Mesenchymal stem cell (in vitro differentiated cells and primary cell): ENCODE results near the gene MSH4. TPM values are rescaled to one million over a fixed set of nuclear protein-coding genes. Genes with fewer than 3 reads are reported as not detected.
A peak's percentile ranks its signal among the peaks of the same experiment; 100 is the strongest.
"Not testable (repeated sequence)": the region's sequence is repeated elsewhere in the genome, so short reads cannot be mapped to it uniquely, and the experiment has no call there.

ENCODE experiments used
- DNase-seq: peaks from one replicate; pipeline ENCODE4 v3.0.0-alpha.2; 2013
- H2AFZ ChIP-seq: one replicate; pipeline ENCODE4 v1.6.1; 2013; ENCODE audit warnings: low read depth, mild to moderate bottlenecking, control low read depth, inconsistent platforms, low read length, moderate library complexity
- H2AK5ac ChIP-seq: 2 replicates; pipeline ENCODE4 v1.6.1; 2013; ENCODE audit warnings: low read length, moderate library complexity, mild to moderate bottlenecking, inconsistent platforms; ENCODE audit not compliant: severe bottlenecking
- H2BK120ac ChIP-seq: one replicate; pipeline ENCODE4 v1.6.1; 2013; ENCODE audit warnings: low read depth, mild to moderate bottlenecking, inconsistent platforms, low read length, moderate library complexity
- H2BK12ac ChIP-seq, 2 experiments: one replicate each; pipeline ENCODE4 v1.6.1; 2013; ENCODE audit warnings: inconsistent platforms in 2 of 2, low read length in 2 of 2, mild to moderate bottlenecking in 2 of 2, moderate library complexity in 2 of 2, control low read depth in 1 of 2
- H2BK15ac ChIP-seq: one replicate; pipeline ENCODE4 v1.6.1; 2013; ENCODE audit warnings: mild to moderate bottlenecking, low read depth, inconsistent platforms; ENCODE audit not compliant: poor library complexity, severe bottlenecking
- H2BK5ac ChIP-seq: 2 replicates; pipeline ENCODE4 v1.6.1; 2013; ENCODE audit warnings: low read depth, mild to moderate bottlenecking, low read length, control low read depth, inconsistent platforms; ENCODE audit not compliant: poor library complexity, severe bottlenecking
- H3K14ac ChIP-seq, 2 experiments: one replicate each; pipeline ENCODE4 v1.6.1; 2013; ENCODE audit warnings: inconsistent platforms in 2 of 2, low read length in 2 of 2, control low read depth in 1 of 2, mild to moderate bottlenecking in 1 of 2, moderate library complexity in 1 of 2
- H3K18ac ChIP-seq, 2 experiments: one replicate each; pipeline ENCODE4 v1.6.1; 2013; ENCODE audit warnings: inconsistent platforms in 2 of 2, low read length in 2 of 2, control low read depth in 1 of 2, low read depth in 1 of 2, mild to moderate bottlenecking in 1 of 2
- H3K23ac ChIP-seq, 2 experiments: one replicate each; pipeline ENCODE4 v1.6.1; 2013; ENCODE audit warnings: inconsistent platforms in 2 of 2, low read length in 2 of 2, mild to moderate bottlenecking in 2 of 2, moderate library complexity in 2 of 2, control low read depth in 1 of 2
- H3K27ac ChIP-seq: 2 replicates; pipeline ENCODE4 v1.5.1; 2013; ENCODE audit warnings: mild to moderate bottlenecking, moderate library complexity, low read length, control low read depth, inconsistent platforms; ENCODE audit not compliant: poor library complexity, severe bottlenecking
- H3K27me3 ChIP-seq, 2 experiments: 2 replicates each; pipeline versions ENCODE4 v1.6.1 to v1.7.0; 2013; ENCODE audit warnings: low read length in 2 of 2, mild to moderate bottlenecking in 2 of 2, moderate library complexity in 2 of 2, control low read depth in 1 of 2, inconsistent platforms in 1 of 2; ENCODE audit not compliant: control insufficient read depth in 1 of 2, insufficient read depth in 1 of 2
- H3K36me3 ChIP-seq, 2 experiments: 2 replicates each; pipeline versions ENCODE4 v1.6.1 to v1.7.0; 2013; ENCODE audit warnings: low read length in 2 of 2, control low read depth in 1 of 2, inconsistent platforms in 1 of 2, low read depth in 1 of 2, mild to moderate bottlenecking in 1 of 2; ENCODE audit not compliant: insufficient read depth in 2 of 2, control insufficient read depth in 1 of 2
- H3K4ac ChIP-seq, 2 experiments: one replicate each; pipeline ENCODE4 v1.6.1; 2013; ENCODE audit warnings: inconsistent platforms in 2 of 2, low read length in 2 of 2, mild to moderate bottlenecking in 2 of 2, moderate library complexity in 2 of 2, control low read depth in 1 of 2, low read depth in 1 of 2
- H3K4me1 ChIP-seq: 2 replicates; pipeline ENCODE4 v1.6.1; 2013; ENCODE audit warnings: low read depth, low read length, control low read depth; ENCODE audit not compliant: control insufficient read depth, insufficient read depth
- H3K4me2 ChIP-seq: 2 replicates; pipeline ENCODE4 v1.6.1; 2013; ENCODE audit warnings: low read length, mild to moderate bottlenecking, inconsistent platforms; ENCODE audit not compliant: poor library complexity, severe bottlenecking
- H3K4me3 ChIP-seq, 2 experiments: 2 replicates each; pipeline versions ENCODE4 v1.5.1 to v1.7.0; 2013; ENCODE audit warnings: low read length in 2 of 2, mild to moderate bottlenecking in 2 of 2, control low read depth in 1 of 2, low read depth in 1 of 2; ENCODE audit not compliant: insufficient read depth in 1 of 2
- H3K79me1 ChIP-seq: replicated peaks from 2 replicates; pipeline ENCODE4 v1.6.1; 2013; ENCODE audit warnings: mild to moderate bottlenecking, control low read depth, low read length, inconsistent platforms; ENCODE audit not compliant: poor library complexity, severe bottlenecking
- H3K9ac ChIP-seq: 2 replicates; pipeline ENCODE4 v1.7.0; 2013; ENCODE audit warnings: mild to moderate bottlenecking, low read length, moderate library complexity
- H3K9me3 ChIP-seq: 2 replicates; pipeline ENCODE4 v1.7.0; 2013; ENCODE audit warnings: mild to moderate bottlenecking, low read length; ENCODE audit not compliant: control insufficient read depth
- H4K8ac ChIP-seq: one replicate; pipeline ENCODE4 v1.6.1; 2013; ENCODE audit warnings: inconsistent platforms, mild to moderate bottlenecking, low read length, moderate library complexity
- H4K91ac ChIP-seq: one replicate; pipeline ENCODE4 v1.6.1; 2013; ENCODE audit warnings: mild to moderate bottlenecking, low read length, inconsistent platforms
- WGBS: methylation state at CpG from one replicate; pipeline ENCODE4 v1.1.7; 2013; ENCODE audit warnings: mixed read lengths; 5-methylcytosine and 5-hydroxymethylcytosine counted together
- polyA plus RNA-seq, 2 experiments: library from polyadenylated mRNA; stranded (reverse); fragments of 200-250 nt; gene quantifications; one replicate each; pipeline ENCODE4 v1.2.3, GENCODE V29; 2013

The MSH4 gene
- polyA plus RNA-seq (2013, experiment 1 of 2), result not detected
- polyA plus RNA-seq (2013, experiment 2 of 2), result not detected

DNA sequence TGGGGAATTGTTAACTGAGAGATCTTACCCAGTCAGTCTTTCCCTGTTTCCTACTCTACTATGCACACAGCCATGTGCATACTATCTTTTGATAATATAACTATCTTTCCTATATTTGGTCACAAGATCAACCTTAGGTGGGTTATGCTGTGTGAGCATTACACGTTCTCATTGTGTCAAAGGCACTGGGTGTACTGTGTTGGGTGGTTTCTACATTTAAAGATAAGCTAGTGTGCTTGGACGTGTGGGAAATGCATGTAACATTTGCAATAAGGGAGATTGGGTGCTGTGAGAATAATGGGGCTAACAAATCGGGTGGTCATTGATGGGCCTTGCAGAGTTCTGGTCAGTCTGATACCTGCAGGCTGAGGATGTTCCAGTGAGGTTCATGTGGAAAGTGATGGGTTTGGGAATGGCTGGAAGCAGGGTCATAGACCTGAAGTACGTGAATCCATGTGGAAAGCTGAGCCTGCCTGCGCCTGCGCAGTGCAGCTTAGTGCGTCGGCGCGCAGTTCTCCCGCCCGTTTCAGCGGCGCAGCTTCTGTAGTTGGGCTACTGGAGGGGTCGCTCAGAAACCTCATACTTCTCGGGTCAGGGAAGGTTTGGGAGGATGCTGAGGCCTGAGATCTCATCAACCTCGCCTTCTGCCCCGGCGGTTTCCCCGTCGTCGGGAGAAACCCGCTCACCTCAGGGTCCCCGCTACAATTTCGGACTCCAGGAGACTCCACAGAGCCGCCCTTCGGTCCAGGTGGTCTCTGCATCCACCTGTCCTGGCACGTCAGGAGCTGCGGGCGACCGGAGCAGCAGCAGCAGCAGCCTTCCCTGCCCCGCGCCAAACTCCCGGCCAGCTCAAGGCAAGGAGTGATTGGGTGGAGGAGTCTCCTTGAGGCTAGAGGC is at the start of gene MSH4:
Gene MSH4 (plus strand): TSS at position 507 of the 897 bp plus-strand sequence. CDS start 104 bp downstream, at position 611.
- H2BK5ac ChIP-seq, result no peak within 1 kb of the TSS

DNA sequence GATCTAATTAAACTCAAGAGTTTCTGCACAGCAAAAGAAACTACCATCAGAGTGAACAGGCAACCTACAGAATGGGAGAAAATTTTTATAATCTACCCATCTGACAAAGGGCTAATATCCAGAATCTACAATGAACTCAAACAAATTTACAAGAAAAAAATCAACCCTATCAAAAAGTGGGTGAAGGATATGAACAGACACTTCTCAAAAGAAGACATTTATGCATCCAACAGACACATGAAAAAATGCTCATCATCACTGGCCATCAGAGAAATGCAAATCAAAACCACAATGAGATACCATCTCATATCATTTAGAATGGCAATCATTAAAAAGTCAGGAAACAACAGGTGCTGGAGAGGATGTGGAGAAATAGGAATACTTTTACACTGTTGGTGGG is 39.5 kb upstream of the MSH4 start:
- H3K18ac ChIP-seq, H3K4me1 ChIP-seq, H3K79me1 ChIP-seq: not testable (repeated sequence)

More for the DNA sequence above, at the start of gene MSH4:
- Histone ChIP-seq H4K91ac (no peak within 1 kb of the TSS), H3K18ac (no peak within 1 kb of the TSS), H3K27ac (no peak within 1 kb of the TSS), H3K9ac (no peak within 1 kb of the TSS), H3K36me3 (peaks cover 27 to 59% of the 10 kb centered on the region in 2 experiments), H2AK5ac (no peak within 1 kb of the TSS), H3K4ac (no peak within 1 kb of the TSS), H3K14ac (no peak within 1 kb of the TSS), H3K4me3 (peak within 1 kb of the TSS in 1 of 2 experiments; percentile 22), H2BK12ac (no peak within 1 kb of the TSS), H3K23ac (no peak within 1 kb of the TSS), H2BK15ac (no peak within 1 kb of the TSS), H3K9me3 (no peaks in the 10 kb centered on the region), H2AFZ (no peak within 1 kb of the TSS), H3K79me1 (peaks cover 2% of the 10 kb centered on the region), H3K4me2 (no peak within 1 kb of the TSS), H3K27me3 (no peaks in the 10 kb centered on the region), H4K8ac (peak within 1 kb of the TSS; percentile 57), H2BK120ac (no peak within 1 kb of the TSS), H3K4me1 (peaks cover 5% of the 10 kb centered on the region)
- no peak for DNase-seq
- WGBS, result 96% methylated on average over 34 of the region's 34 CpGs

DNA sequence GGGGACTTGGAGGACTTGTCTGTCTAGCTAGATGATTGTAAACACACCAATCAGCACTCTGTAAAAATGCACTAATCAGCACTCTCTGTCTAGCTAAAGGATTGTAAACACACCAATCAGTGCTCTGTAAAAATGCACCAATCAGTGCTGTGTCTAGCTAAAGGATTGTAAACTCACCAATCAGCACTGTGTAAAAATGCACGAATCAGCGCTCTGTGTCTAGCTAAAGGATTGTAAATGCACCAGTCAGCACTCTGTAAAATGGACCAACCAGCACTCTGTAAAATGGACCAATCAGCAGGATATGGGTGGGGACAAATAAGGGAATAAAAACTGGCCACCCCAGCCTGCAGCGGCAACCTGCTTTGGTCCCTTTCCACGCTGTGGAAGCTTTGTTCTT is 38.1 kb upstream of the MSH4 start:
- H3K79me1 ChIP-seq, H2BK12ac ChIP-seq, H2BK120ac ChIP-seq, H2BK5ac ChIP-seq, H3K4me2 ChIP-seq, H3K9me3 ChIP-seq, H3K4ac ChIP-seq, DNase-seq, H4K8ac ChIP-seq, H3K27me3 ChIP-seq, H2AK5ac ChIP-seq, H3K4me1 ChIP-seq, H3K4me3 ChIP-seq, H3K14ac ChIP-seq, H4K91ac ChIP-seq, H3K27ac ChIP-seq, H2BK15ac ChIP-seq, H2AFZ ChIP-seq, H3K18ac ChIP-seq, H3K9ac ChIP-seq, H3K23ac ChIP-seq: not testable (repeated sequence)
- WGBS, result over 99% methylated on average over 4 of the region's 4 CpGs
- peaks cover 15 to 31% of the 10 kb centered on the region in 2 experiments for H3K36me3 ChIP-seq

More for the DNA sequence above, 39.5 kb upstream of the MSH4 start:
- not testable (repeated sequence) for H2BK15ac ChIP-seq, H3K23ac ChIP-seq, H2BK120ac ChIP-seq, H2AFZ ChIP-seq, H4K91ac ChIP-seq, H3K27ac ChIP-seq, H3K4me3 ChIP-seq, H4K8ac ChIP-seq, H2AK5ac ChIP-seq, H3K9ac ChIP-seq, H3K14ac ChIP-seq, H3K9me3 ChIP-seq, H3K4me2 ChIP-seq, DNase-seq, H3K4ac ChIP-seq, H3K27me3 ChIP-seq, H2BK12ac ChIP-seq, H2BK5ac ChIP-seq
- H3K36me3 ChIP-seq, result peaks cover 15 to 39% of the 10 kb centered on the region in 2 experiments

DNA sequence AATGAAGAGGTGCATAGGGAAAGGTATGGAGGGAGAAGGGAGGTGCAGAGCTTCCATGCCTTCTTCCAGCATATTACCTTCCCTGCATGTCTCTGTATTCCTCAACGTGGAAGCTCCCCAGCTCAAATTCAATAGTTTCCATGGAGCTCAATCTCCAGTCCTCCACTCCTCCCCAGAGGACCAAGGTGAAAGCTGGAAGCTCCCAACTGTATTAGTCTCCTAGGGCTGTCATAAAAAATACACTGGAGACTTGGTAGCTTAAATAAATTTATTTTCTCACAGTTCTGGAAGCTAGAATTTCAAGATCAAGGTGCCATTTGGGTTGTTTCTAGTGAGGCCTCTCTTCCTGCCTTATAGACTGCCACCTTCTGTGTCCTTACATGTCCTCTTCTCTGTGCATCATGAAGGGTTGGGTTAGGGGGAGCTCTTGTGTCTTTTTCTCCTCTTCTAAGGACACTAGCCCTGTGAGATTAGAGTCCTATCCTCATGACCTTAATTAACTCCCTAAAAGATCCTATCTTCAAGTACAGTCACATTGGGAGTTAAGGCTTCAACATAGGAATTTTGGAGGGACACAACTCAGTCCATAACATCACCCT is 32.5 kb upstream of the MSH4 start:
- no peaks in the 10 kb centered on the region for H3K9me3 ChIP-seq
- no peak overlapping the region for H4K91ac ChIP-seq
- H2BK12ac ChIP-seq, result no peak overlapping the region
- no peak overlapping the region for H3K9ac ChIP-seq
- no peak overlapping the region for H3K4me2 ChIP-seq
- peaks cover 0 to 11% of the 10 kb centered on the region in 2 experiments for H3K36me3 ChIP-seq
- H3K4me3 ChIP-seq, result no peak overlapping the region
- 83% methylated on average over 1 of the region's 1 CpG for WGBS
- no peak overlapping the region for H2BK5ac ChIP-seq
- H3K23ac ChIP-seq, result no peak overlapping the region
- H2AK5ac ChIP-seq, result no peak overlapping the region
- H3K4me1 ChIP-seq, result peaks cover 4% of the 10 kb centered on the region
- no peak overlapping the region for H3K14ac ChIP-seq
- H3K27ac ChIP-seq, result no peak overlapping the region
- H3K4ac ChIP-seq, result no peak overlapping the region
- peaks cover 1% of the 10 kb centered on the region for H3K79me1 ChIP-seq
- no peak overlapping the region for H2AFZ ChIP-seq
- H3K18ac ChIP-seq, result no peak overlapping the region
- no peak overlapping the region for H2BK15ac ChIP-seq
- no peak overlapping the region for H2BK120ac ChIP-seq
- H3K27me3 ChIP-seq, result no peaks in the 10 kb centered on the region
- no peak for DNase-seq
- no peak overlapping the region for H4K8ac ChIP-seq
